ENCODE results near the gene PRG3. TPM values are rescaled to one million over a fixed set of nuclear protein-coding genes. Genes with fewer than 3 reads are reported as not detected.

PRG3 gene, protein sequence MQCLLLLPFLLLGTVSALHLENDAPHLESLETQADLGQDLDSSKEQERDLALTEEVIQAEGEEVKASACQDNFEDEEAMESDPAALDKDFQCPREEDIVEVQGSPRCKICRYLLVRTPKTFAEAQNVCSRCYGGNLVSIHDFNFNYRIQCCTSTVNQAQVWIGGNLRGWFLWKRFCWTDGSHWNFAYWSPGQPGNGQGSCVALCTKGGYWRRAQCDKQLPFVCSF
- 2.9 TPM for total RNA-seq

DNA sequence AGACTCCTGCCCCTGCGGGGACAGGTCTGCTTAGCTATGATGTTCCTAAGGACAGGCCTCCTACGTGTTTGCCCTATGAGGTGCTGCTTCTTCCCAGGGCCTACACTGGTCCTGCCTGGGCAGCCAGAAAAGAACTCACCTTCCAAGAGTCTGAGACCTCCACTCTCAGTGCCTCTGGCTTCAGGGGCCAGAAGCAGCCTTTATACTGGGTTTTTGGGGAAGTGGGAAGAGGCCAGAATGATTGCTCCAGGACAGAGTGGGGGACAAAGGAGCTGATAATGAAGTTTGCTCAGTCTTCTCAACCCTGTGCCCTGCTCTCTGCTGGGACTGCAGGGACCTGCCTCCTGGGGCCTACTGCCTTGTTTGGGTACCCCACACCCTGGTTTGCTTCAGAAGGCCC, at the start of gene PRG3:
Gene PRG3 (minus strand): TSS at position 176 of the 400 bp plus-strand sequence. CDS start 442 bp downstream, outside the sequence.
- DNase-seq, result no peak

DNA sequence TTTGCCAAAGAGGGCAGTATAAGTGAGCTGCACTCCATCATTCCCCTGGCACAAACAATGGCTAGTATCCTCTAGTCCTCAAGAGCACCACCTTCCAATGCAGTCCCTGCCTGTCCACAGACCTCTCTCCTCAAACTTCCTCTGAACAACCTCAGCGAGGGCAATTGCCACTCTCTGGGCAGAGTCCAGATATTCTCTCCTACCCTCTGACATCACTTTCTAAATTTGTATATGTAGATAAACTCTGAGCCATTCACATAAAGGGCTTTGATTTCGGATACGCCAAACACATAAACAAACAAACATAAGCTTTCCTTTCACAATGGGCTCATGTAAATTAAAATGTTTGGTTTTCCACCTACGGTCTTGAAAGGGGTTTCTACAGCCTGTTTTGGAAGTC, 49.0 kb upstream of the PRG3 start:
- DNase-seq, result no peak

GRCh38 chr11:57428643-57429042, 47.7 kb upstream of the PRG3 start:
- no peak for DNase-seq

DNA sequence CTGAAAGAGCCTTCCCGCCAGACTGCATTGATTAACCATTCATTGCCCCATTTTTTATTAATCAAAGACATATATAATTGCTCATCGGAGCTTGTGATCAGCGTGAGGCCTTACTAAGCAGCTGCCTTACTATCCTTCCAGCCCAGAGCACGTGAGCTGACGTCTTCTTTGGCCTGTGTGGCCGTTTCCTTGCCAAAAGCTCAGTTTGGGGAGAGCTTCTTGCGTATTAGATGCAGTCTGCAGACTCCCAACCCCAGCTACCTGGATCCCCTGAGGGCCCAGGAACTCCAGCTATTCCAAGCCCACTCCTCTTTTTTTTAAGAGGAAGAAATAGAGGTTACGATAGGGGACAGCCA, 46.8 kb upstream of the PRG3 start:
- peak; percentile 75 for DNase-seq

DNA sequence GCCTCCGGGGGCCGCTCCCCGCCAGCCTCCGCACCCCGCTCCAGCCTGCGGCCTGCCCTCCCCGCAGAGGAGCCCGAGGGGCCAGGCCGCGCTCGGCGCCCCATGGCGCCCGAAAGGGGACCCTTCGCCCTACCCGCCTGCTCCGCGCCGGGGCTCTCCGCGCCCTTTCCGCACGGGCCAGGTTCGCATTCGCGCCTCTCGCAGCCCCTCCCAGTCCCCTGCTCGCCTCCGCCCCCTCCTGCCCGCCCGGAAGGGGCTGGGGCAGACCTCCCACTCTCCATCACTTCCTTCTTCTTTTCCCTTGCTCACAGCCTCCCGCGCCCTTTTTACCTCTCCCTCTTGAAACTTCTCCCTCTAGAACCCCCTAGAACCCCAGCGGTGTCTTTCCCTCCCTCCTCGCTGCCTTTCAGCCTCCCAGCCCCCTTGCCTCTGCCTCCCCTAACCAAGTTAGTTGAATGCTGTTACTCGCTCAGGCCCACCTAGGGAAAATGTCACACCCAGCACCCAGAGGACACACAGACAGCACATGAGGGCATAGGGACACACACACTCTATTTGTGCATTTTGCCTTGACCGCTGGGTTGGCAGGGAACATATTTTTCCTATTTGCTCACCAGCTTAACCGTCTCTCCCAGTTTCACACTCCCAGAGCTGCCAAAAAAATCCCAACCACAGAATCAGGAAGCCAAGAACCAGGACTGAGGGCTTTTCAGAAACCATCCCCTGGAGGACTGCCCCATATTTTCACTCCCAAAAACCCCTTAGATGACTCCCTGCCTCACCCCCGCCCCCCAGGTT, 46.2 kb upstream of the PRG3 start, which contains the start of gene SLC43A3:
Gene SLC43A3 (minus strand): TSS at position 193 of the 798 bp plus-strand sequence. CDS start 949 bp downstream, outside the sequence.
- peak; percentile 77 for DNase-seq

DNA sequence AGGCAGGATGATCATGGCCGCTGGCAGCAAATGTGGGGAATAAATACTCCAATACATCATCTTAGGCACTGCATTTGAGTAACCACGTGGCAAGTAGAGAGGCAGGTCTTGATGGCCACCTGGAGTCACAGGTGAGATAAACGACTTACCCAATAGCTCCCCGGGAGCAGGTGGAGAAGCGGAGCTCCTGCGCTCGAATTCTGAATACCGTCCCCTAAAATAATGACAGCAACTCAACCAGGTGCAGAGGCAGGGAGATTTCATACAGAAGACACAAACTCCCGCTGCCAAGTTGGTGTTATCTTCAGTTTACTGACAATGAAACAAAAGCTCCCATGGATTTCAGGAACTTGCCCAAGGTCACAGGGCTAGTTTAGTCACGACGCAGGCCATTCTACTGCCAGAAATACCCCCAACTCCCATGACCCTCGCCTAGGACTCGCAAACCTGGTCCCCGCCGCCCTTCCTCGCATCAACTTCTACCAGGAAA, 45.5 kb upstream of the PRG3 start:
- no peak for DNase-seq

GRCh38 chr11:57425565-57426438, 44.9 kb upstream of the PRG3 start:
- DNase-seq, result no peak

DNA sequence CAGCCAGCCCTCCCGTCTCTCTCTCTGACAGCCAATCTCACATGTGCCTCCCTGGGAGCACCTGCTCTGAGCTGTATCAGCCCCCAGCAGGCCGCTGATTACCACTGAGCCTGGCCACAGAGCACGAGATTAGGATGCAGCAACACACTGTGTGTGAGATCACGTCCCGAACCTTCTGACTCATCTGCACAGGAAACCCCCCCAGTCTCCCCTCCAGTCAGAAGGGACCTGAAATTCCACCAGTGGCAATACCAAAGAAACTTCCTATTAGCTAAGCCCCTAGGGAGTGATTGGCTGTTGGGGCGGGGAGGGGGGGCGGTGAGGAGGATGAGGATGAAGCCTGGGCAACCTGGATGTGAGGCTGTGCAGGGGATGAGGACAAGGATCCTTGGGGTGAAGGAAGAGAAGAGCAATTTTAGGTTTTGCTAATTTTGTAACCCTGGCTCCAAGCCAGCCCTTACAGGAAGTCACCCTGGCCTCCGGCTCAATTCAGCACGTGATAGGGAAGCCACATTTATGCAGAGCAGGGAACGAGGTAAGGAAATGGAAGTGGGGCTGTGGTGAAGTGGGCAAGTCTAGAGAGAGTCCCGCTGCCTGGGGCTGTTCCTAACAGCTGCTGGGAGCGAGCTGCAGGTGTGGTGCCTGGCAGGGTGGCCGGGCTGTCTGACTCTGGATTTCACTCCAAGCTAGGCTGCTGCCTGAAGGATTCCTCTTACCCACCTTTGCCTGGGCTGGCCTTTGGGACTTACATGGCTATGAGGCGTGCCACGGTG, 44.0 kb upstream of the PRG3 start:
- DNase-seq, result peak; percentile 55

DNA sequence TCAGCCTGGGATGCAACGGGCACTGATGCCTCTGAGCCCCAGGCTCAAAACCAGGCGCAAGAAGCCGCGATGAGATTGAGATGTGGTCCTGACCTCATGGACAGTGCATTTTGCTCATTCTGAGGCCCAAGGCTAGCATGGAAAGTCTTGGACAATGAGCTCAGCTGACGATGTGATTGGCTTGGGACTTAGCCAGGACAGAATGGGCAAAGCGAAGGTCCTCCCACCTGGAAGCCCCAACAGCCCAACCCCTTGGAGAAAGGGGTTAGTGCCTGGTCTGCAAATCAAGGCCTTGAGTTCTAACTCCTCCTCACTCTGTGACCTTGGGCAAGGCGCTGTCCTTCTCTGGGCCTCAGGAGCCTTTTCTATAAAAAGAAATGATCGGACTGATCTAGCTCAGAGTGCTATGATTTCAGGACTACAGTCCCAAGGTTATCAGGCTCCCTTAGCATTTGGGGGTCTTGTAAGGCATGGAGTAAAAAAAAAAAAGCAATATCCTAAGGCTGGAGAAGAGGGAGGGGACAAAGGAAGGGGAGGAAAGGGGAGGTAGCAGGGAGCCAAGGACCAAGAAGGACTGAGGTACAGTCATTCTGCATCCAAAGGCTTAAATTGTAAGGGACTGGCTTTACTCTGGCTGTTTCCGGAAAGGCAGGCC, 43.3 kb upstream of the PRG3 start:
- no peak for DNase-seq

DNA sequence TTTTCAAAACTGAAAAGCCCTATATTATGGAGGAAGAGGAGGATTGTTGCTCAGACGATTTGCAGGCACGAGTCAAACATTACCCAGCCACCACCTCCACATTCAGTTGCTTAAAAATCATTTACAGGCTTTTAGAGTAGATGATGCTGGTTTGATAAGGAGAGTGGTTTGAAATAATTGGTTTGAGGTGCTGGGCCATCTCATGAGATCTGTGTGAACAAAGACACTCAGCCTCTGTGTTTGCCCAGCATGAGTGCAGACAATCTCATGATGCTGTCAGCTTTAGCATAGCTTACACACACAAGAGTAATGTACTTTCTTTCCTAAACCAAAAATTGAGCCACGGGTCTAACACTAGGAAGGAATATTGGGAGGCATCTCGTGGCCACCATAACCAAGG, 41.7 kb upstream of the PRG3 start:
- no peak for DNase-seq

- no peak for DNase-seq
These were observed 40.9 kb upstream of the PRG3 start for GRCh38 chr11:57421805-57422204.

- no peak for DNase-seq
These were observed 40.1 kb upstream of the PRG3 start for GRCh38 chr11:57421066-57421465.

- DNase-seq, result no peak
These were observed 38.2 kb upstream of the PRG3 start for GRCh38 chr11:57419146-57419545.

- no peak for DNase-seq
These were observed 37.2 kb upstream of the PRG3 start for GRCh38 chr11:57418131-57418530.

GRCh38 chr11:57417056-57417455, 36.1 kb upstream of the PRG3 start:
- no peak for DNase-seq

- DNase-seq, result no peak
These were observed 35.5 kb upstream of the PRG3 start for GRCh38 chr11:57416436-57416835.

- DNase-seq, result no peak
These were observed 33.8 kb upstream of the PRG3 start for GRCh38 chr11:57414612-57415212.

DNA sequence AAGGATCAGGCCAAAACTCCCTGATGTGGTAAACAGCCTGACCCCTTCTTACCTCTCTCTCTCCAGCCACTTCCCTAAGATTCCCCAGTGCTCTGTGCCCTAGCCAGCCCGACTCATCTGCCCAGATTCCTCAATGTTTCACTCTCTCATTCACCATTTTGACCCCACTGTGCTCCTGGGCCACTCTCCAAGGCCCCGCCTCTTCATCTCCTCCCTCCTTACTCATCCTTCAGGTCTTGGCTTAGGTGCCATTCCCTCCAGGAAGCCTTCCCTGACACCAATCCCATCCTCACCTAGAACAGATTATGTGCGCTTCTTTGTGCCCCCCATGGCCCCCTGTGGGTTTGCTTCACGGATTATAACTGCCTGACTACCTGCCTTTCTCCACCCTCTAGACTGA, 32.7 kb upstream of the PRG3 start:
- no peak for DNase-seq

GRCh38 chr11:57410287-57410686, 29.3 kb upstream of the PRG3 start:
- DNase-seq, result no peak

DNA sequence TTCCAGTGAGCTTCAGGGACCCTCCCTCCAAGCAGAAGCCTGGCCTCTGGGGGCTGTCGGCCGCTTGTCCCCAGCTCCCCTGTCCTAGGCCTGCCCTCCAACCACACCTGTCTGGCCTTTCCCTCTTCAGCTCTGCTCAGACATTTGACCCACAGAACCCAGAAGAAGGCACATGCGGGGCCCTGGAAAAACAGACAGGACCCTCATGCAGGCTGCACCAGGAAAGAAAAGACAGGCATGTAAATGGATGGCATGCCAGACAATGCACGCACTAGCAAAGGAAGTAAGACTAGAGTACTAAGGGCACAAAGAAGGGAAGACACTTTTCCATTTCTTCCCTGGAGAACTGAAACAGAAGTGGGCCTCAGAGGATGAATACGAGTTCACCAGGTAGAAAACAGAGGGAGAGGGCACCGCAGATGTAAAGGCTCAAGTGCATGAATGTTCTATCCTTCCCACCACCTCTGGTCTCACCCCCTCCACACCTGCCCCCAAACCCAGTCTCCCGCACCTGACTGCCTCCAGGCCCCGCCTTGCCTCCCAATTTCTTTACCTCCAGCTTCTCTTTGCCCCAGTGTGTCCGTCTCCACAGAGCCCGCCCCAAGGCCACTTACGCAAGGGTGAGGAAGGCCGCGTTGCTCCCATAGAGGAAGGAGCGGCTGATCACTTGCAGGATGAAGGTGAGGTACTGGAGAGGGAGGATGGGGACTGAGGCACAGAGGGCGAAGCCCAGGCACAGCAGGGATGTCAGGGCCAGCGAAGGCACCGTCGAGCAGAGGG, 28.6 kb upstream of the PRG3 start:
- DNase-seq, result no peak

Measured in skin of body (tissue), 2 donors.